ENCODE measurements around the gene LUC7L3. TPM values are rescaled to one million over a fixed set of nuclear protein-coding genes. Genes with fewer than 3 reads are reported as not detected.

Gene LUC7L3
- total and polyA plus RNA-seq, 2 of the 13 experiments (the other 11 are each of a cell fraction or from before 2014, with no cell fraction given), result 108 to 120 TPM

DNA sequence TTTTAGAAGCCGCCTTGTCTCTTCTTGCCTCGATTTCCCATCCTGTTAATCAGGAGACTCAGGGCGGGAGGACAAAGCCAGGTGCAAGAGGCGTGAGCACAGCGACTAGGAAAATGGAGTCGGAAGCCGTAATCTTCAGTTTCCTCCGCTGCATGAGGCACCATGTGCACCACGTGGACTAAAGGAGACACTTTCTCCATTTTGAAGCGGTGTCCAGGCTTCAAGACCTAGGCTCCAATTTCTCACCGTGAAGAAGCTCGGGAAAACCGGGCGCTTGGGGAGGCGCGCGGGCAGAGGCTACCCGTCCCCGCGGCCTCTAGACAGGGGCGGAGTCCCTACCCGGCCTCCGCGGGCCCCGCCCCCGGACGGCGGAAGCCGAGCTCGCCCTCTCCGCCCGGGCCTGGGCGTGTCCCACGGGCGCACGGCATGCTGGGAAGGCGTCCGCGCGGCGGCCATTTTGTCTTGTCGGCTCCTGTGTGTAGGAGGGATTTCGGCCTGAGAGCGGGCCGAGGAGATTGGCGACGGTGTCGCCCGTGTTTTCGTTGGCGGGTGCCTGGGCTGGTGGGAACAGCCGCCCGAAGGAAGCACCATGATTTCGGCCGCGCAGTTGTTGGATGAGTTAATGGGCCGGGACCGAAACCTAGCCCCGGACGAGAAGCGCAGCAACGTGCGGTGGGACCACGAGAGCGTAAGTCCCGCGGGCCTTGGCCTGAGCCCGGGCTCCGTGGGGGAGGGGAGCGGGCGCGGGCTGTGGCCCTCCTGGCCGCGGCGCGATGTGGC is at the start of gene LUC7L3 (continued):
- TF ChIP-seq, protein P1, sequence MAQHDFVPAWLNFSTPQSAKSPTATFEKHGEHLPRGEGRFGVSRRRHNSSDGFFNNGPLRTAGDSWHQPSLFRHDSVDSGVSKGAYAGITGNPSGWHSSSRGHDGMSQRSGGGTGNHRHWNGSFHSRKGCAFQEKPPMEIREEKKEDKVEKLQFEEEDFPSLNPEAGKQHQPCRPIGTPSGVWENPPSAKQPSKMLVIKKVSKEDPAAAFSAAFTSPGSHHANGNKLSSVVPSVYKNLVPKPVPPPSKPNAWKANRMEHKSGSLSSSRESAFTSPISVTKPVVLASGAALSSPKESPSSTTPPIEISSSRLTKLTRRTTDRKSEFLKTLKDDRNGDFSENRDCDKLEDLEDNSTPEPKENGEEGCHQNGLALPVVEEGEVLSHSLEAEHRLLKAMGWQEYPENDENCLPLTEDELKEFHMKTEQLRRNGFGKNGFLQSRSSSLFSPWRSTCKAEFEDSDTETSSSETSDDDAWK (CRISPR knock-in tag; IDR thresholded peaks at IDR 0.05), result no peak
- TF ChIP-seq MAF1 (CRISPR knock-in tag; IDR thresholded peaks at IDR 0.05; ENCODE audit: borderline replicate concordance), result peak; percentile 78
- TF ChIP-seq ATF5 (CRISPR knock-in tag; IDR thresholded peaks at IDR 0.05; ENCODE audit: low read depth), result no peak; the same call in 1 of the 2 replicates
- TF ChIP-seq PBX3 (CRISPR knock-in tag; IDR thresholded peaks at IDR 0.05; ENCODE audit: borderline replicate concordance), result no peak
- TF ChIP-seq RBAK (CRISPR knock-in tag; IDR thresholded peaks at IDR 0.05), result no peak
- TF ChIP-seq ZNF460 (CRISPR knock-in tag; IDR thresholded peaks at IDR 0.05; ENCODE audit: borderline replicate concordance), result peak; percentile 12
- peak; percentile 88 for TF ChIP-seq ZNF430 (CRISPR knock-in tag; IDR thresholded peaks at IDR 0.05)
- TF ChIP-seq ZBTB21 (CRISPR knock-in tag; IDR thresholded peaks at IDR 0.05), result no peak
- TF ChIP-seq FOXM1 (CRISPR knock-in tag; IDR thresholded peaks at IDR 0.05), result no peak
- TF ChIP-seq ZBTB26 (CRISPR knock-in tag; IDR thresholded peaks at IDR 0.05; ENCODE audit: borderline replicate concordance), result peak; percentile 56; the same call in 1 of the 2 replicates
- peak; percentile 97 for TF ChIP-seq ZNF558 (CRISPR knock-in tag; IDR thresholded peaks at IDR 0.05; ENCODE audit: borderline replicate concordance)
- peak; percentile 88 for TF ChIP-seq GTF2F1 (IDR thresholded peaks at IDR 0.05; ENCODE audit: low read length)
- TF ChIP-seq RARG (CRISPR knock-in tag; IDR thresholded peaks at IDR 0.05; ENCODE audit: low read depth), result no peak
- peak; percentile 70; the same call in 1 of the 2 replicates for TF ChIP-seq SNAPC4 (CRISPR knock-in tag; IDR thresholded peaks at IDR 0.05)
- peak; percentile 94 for TF ChIP-seq GABPB1 (CRISPR knock-in tag; IDR thresholded peaks at IDR 0.05)
- TF ChIP-seq ZNF331 (CRISPR knock-in tag; IDR thresholded peaks at IDR 0.05), result peak; percentile 92
- no peak; the same call in 1 of the 2 replicates for TF ChIP-seq ZNF12 (CRISPR knock-in tag; IDR thresholded peaks at IDR 0.05)
